Right cardiac atrium (tissue), 5 donors: ENCODE data around the gene KDM5B. TPM values are rescaled to one million over a fixed set of nuclear protein-coding genes. Genes with fewer than 3 reads are reported as not detected.

Source experiments
- ATAC-seq, 2 donors: fragments of 200-7000 bp; cut with Tn5 transposase; one replicate each; pipeline versions ENCODE4 v1.8.0 to v1.9.1; 2020; ENCODE audit warnings: moderate library complexity in 2 of 2, mild to moderate bottlenecking in 1 of 2
- DNase-seq, 3 donors: peaks; one replicate each; pipeline ENCODE4 v3.0.0-alpha.2; 2020
- H3K27ac ChIP-seq: one replicate; pipeline ENCODE4 v1.5.1; 2013; ENCODE audit warnings: mild to moderate bottlenecking, low read length, control low read depth, moderate library complexity
- H3K27me3 ChIP-seq: one replicate; pipeline ENCODE4 v1.6.1; 2013; ENCODE audit not compliant: control insufficient read depth, insufficient read depth
- H3K4me1 ChIP-seq: one replicate; pipeline ENCODE4 v1.6.1; 2013; ENCODE audit warnings: low read length; ENCODE audit not compliant: control insufficient read depth, insufficient read depth
- H3K4me3 ChIP-seq: one replicate; pipeline ENCODE4 v1.5.1; 2013; ENCODE audit warnings: low read length, control low read depth
- H3K9me3 ChIP-seq: one replicate; pipeline ENCODE4 v1.6.1; 2013; ENCODE audit warnings: low read length; ENCODE audit not compliant: control insufficient read depth
- WGBS: extraction: QIAGEN DNeasy Blood & Tissue Kit; methylation state at CpG from one replicate; pipeline ENCODE4 v1.1.7; 2013; 5-methylcytosine and 5-hydroxymethylcytosine counted together
- intact Hi-C, 4 donors: fragments of 100-400 bp; cut with DNase I; formaldehyde crosslinking; loops; one replicate each; pipeline versions ENCODE4 v1.11.0 to v1.14.0; 2022 to 2023
- polyA plus RNA-seq: library from polyadenylated mRNA; stranded (reverse); fragments of 200-250 nt; gene quantifications from one replicate; pipeline ENCODE4 v1.2.3, GENCODE V29; 2013
- total RNA-seq, 4 donors: library from RNA; stranded (reverse); fragmentation: NEBNext Ultra II Directional; extraction: Animal tissue kit (Norgen Biotek cat#: 25700); gene quantifications; one replicate each; pipeline ENCODE4 v1.2.1, GENCODE V29; 2021
- donor health status: healthy with polysubstance abuse.
- donor health status: DM: no; HTN: yes; CAD: no.
- donor health status: DM: no; HTN: no; CAD: no.
- donor health status: DM: no; HTN: yes; CAD: no; lungs with severe emphysema.
- donor health status: DM: yes; HTN: yes; CAD: no.

Gene KDM5B
- total and polyA plus RNA-seq, 5 donors: 7.4 to 22.0 (median 18.9) TPM

DNA sequence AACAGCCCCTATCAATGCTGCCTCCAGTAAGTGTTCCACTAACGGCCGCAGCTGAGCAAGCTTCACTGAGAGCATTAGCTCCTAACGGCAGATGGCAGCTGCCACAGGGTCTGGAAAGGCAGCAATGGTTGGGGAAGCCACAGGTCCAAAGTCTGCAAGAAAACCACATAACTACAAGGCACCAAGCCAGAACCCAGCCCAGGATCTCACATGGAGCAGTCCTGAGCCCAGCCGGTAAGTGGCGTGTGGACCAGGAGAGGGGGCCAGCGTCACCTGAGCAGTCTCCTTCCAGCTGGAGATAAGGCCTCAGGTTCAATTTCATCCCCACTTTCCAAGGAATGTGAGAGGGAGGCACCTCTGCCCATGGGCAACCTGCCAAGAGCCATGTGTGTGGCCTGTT, 111.2 kb downstream of the KDM5B start:
- no peaks in the 10 kb centered on the region for H3K9me3 ChIP-seq
- no peak overlapping the region for H3K27ac ChIP-seq
- intact Hi-C loops: no loop called here
- WGBS: 61% methylated on average over 6 of the region's 6 CpGs
- no peaks in the 10 kb centered on the region for H3K27me3 ChIP-seq
- no peaks in the 10 kb centered on the region for H3K4me1 ChIP-seq
- H3K4me3 ChIP-seq: no peak overlapping the region
- no peak for DNase-seq
- ATAC-seq: no peak

- DNase-seq: no peak
- Histone ChIP-seq H3K4me1 (no peaks in the 10 kb centered on the region), H3K4me3 (no peak overlapping the region), H3K9me3 (no peaks in the 10 kb centered on the region), H3K27ac (no peak overlapping the region), H3K27me3 (no peaks in the 10 kb centered on the region)
- intact Hi-C loops: no loop called here
- WGBS: 58% methylated on average over 5 of the region's 5 CpGs
- no peak for ATAC-seq
These were observed 113.9 kb downstream of the KDM5B start for GRCh38 chr1:202694314-202694713.

GRCh38 chr1:202692959-202693555, 115.2 kb downstream of the KDM5B start:
- intact Hi-C loops: no loop called here
- peak; percentile 72 to 73 for ATAC-seq

GRCh38 chr1:202691816-202692215, 116.4 kb downstream of the KDM5B start:
- H3K4me1 ChIP-seq: no peaks in the 10 kb centered on the region
- WGBS: 52% methylated on average over 2 of the region's 2 CpGs
- ATAC-seq: no peak
- no peaks in the 10 kb centered on the region for H3K9me3 ChIP-seq
- H3K4me3 ChIP-seq: no peak overlapping the region
- intact Hi-C loops: no loop called here
- no peak for DNase-seq
- no peak overlapping the region for H3K27ac ChIP-seq
- no peaks in the 10 kb centered on the region for H3K27me3 ChIP-seq

More at GRCh38 chr1:202692959-202693555, 115.2 kb downstream of the KDM5B start:
- Histone ChIP-seq H3K27ac (no peak overlapping the region), H3K4me1 (no peaks in the 10 kb centered on the region), H3K4me3 (no peak overlapping the region), H3K27me3 (no peaks in the 10 kb centered on the region), H3K9me3 (no peaks in the 10 kb centered on the region)
- WGBS: 35% methylated on average over 3 of the region's 3 CpGs
- DNase-seq: peak; percentile 68 to 87 (median 77)

DNA sequence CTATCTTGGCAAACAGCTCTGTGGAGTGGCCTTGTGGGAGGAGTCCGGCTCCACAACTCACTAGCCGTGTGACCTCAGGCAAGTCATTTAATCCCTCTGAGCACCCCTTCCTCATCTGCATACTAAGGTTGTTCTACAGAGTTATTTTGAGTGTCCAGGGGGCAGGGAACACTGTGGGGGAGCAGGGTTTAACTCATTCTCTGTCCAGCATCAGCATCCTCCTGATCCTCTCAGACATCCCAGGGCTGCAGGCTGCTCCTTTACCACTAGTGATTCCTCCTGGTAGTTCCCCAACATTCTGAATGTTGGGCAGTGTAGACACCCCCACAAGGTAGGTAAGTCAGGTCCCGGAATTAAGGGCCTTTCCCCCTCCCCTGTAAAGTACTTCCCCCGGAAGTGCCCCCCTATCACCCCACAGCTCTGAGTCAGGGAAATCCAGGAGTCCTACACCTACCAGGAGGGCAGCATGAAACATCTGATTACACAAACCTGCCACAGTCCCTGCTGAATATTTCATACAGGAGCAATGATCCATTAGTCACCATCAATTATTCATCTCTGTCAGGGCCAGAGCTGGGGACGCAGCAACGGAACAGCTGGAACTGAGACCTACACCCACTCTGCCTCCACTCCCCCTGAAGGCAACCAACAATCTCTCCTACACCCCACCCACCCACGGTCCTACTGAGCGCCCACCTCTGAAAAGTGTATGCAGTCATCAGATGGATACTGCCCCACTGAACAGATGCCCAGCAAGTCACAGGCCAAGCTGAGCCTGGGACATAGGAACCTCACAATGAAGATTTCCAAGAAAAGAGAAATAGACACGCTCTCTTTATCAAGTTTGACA, 118.5 kb downstream of the KDM5B start:
- WGBS: 68% methylated on average over 9 of the region's 9 CpGs
- DNase-seq (no peak), ATAC-seq (no peak)
- H3K9me3 ChIP-seq: no peaks in the 10 kb centered on the region
- H3K27ac ChIP-seq: no peak overlapping the region
- no peak overlapping the region for H3K4me3 ChIP-seq
- H3K4me1 ChIP-seq: no peaks in the 10 kb centered on the region
- H3K27me3 ChIP-seq: no peaks in the 10 kb centered on the region
- intact Hi-C loops: no loop called here

- 80% methylated on average over 3 of the region's 3 CpGs for WGBS
- DNase-seq (no peak), ATAC-seq (no peak)
- H3K27ac ChIP-seq: no peak overlapping the region
- H3K9me3 ChIP-seq: no peaks in the 10 kb centered on the region
- intact Hi-C loops: no loop called here
- H3K27me3 ChIP-seq: no peaks in the 10 kb centered on the region
- H3K4me1 ChIP-seq: no peaks in the 10 kb centered on the region
- no peak overlapping the region for H3K4me3 ChIP-seq
These were observed 119.1 kb downstream of the KDM5B start for GRCh38 chr1:202689082-202689481.

- no peaks in the 10 kb centered on the region for H3K27me3 ChIP-seq
- H3K27ac ChIP-seq: no peak overlapping the region
- H3K9me3 ChIP-seq: no peaks in the 10 kb centered on the region
- ATAC-seq (no peak), DNase-seq (no peak)
- intact Hi-C loops: no loop called here
- H3K4me3 ChIP-seq: no peak overlapping the region
- H3K4me1 ChIP-seq: no peaks in the 10 kb centered on the region
- WGBS: 63% methylated on average over 7 of the region's 7 CpGs
These were observed 119.8 kb downstream of the KDM5B start for GRCh38 chr1:202688401-202688800.

DNA sequence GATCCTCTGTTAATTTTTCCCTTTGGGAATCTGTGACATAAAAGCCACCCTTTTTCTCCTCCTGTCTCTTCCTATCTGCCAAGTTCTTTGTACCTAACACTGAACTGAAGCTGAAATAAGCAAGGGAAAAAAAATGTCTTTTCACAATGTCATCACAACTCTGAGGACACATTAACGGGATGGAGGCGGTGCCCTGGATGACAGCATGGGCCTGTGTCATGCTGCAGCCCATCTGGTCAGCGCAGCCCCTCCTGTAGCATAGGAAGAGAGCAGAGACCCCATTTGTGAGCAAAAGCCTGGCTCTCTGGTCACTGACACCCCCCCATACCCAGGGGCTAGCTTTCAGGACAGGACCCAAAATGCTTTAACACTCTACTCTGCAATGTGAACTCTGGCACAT, 120.4 kb downstream of the KDM5B start:
- intact Hi-C loops: no loop called here

DNA sequence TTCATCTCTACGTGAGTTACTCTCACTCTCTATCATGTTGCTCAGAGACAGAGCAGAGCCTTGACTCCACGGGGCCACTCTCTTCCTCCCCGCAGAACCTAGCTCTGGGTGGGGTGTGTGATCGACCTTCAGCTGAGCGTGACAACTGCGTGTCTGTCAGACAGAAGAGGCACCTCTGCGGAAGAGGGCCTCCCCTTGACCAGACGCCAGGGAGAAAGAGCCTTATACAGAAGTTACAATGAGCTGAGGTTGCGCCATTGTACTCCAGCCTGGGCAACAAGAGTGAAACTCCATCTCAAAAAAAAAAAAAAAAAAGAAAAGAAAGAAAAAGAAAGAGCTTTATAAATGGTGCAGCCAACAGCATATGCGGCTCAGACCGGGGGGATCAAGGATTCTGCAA, 120.9 kb downstream of the KDM5B start:
- WGBS: 62% methylated on average over 11 of the region's 11 CpGs
- H3K4me1 ChIP-seq: no peaks in the 10 kb centered on the region
- no peak overlapping the region for H3K27ac ChIP-seq
- DNase-seq (no peak), ATAC-seq (no peak)
- intact Hi-C loops: no loop called here
- no peaks in the 10 kb centered on the region for H3K9me3 ChIP-seq
- no peaks in the 10 kb centered on the region for H3K27me3 ChIP-seq
- H3K4me3 ChIP-seq: no peak overlapping the region

More for the DNA sequence above, 120.4 kb downstream of the KDM5B start:
- ATAC-seq (no peak), DNase-seq (no peak)
- H3K4me3 ChIP-seq: no peak overlapping the region
- H3K27me3 ChIP-seq: no peaks in the 10 kb centered on the region
- WGBS: 77% methylated on average over 3 of the region's 3 CpGs
- H3K27ac ChIP-seq: no peak overlapping the region
- no peaks in the 10 kb centered on the region for H3K4me1 ChIP-seq
- no peaks in the 10 kb centered on the region for H3K9me3 ChIP-seq

DNA sequence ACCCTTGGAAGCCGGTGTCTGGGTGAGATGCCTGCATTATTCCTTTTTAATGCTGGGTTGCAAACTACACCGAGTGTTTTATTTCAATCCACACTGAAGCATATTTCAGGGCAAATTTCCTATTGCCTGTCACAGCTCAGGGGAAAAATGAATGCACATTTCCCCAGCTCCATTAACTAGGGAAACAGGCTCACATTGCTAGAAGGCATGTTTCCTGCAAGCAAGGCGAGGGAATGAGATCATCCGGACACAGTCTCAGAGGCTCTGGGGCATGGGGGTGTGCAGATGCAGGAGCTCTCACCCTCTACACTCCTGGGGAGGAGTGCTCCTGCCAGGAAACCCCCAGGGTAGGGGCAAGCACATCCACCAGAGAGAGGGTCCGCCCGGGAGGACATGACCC, 122.6 kb downstream of the KDM5B start:
- intact Hi-C loops: no loop called here
- no peaks in the 10 kb centered on the region for H3K9me3 ChIP-seq
- H3K4me1 ChIP-seq: no peaks in the 10 kb centered on the region
- no peaks in the 10 kb centered on the region for H3K27me3 ChIP-seq
- ATAC-seq: no peak
- H3K27ac ChIP-seq: no peak overlapping the region
- 67% methylated on average over 6 of the region's 6 CpGs for WGBS
- no peak for DNase-seq
- no peak overlapping the region for H3K4me3 ChIP-seq

DNA sequence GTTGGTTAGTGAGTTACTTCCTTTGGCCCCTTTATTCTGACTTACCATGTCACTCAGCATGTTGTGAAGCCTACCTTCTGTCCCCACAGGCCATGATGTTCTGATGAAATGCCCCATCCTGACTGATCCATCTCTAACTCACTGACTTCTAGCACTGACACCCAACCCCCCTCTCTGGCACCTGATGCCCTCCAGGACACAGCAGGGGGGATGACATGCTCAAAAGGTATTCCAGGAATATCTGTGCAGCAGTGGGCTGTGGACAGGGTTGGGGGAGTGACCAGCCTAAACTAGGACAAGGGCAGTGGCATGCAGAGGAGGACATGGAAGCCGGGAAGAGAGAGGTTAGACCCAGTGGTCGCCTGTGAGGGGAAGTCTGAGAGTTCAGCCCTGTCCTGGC, 123.5 kb downstream of the KDM5B start:
- no peak overlapping the region for H3K4me3 ChIP-seq
- H3K27me3 ChIP-seq: no peaks in the 10 kb centered on the region
- ATAC-seq (no peak), DNase-seq (no peak)
- 62% methylated on average over 2 of the region's 2 CpGs for WGBS
- intact Hi-C loops: no loop called here
- H3K4me1 ChIP-seq: no peaks in the 10 kb centered on the region
- H3K27ac ChIP-seq: no peak overlapping the region
- no peaks in the 10 kb centered on the region for H3K9me3 ChIP-seq
